Uterus (tissue), 4 donors: ENCODE results near the gene AK9. TPM values are rescaled to one million over a fixed set of nuclear protein-coding genes. Genes with fewer than 3 reads are reported as not detected.

Source experiments
- DNase-seq, 2 donors: peaks; one replicate each; pipeline ENCODE4 v3.0.0-alpha.2; 2019 to 2020
- H3K27ac ChIP-seq, 2 donors: fragments of 200-600 bp; sonication (generic); 1 replicate in 1 of 2; 2 replicates in 1 of 2; pipeline ENCODE4 v1.5.1; 2016 to 2018
- H3K27me3 ChIP-seq, 2 donors: fragments of 200-600 bp; sonication (generic); one replicate each; pipeline ENCODE4 v1.5.1; 2018 to 2019; ENCODE audit warnings: control low read depth in 1 of 2
- H3K36me3 ChIP-seq, 2 donors: fragments of 200-600 bp; sonication (generic); one replicate each; pipeline ENCODE4 v1.5.1; 2019; ENCODE audit warnings: control low read depth in 1 of 2
- H3K4me1 ChIP-seq, 2 donors: fragments of 200-600 bp; sonication (generic); one replicate each; pipeline ENCODE4 v1.5.1; 2018 to 2019; ENCODE audit warnings: control low read depth in 1 of 2
- H3K4me3 ChIP-seq, 2 donors: fragments of 200-600 bp; sonication (generic); 1 replicate in 1 of 2; 2 replicates in 1 of 2; pipeline ENCODE4 v1.5.1; 2018 to 2019; ENCODE audit warnings: mild to moderate bottlenecking in 1 of 2
- H3K9me3 ChIP-seq, 2 donors: fragments of 200-600 bp; sonication (generic); one replicate each; pipeline ENCODE4 v1.5.1; 2019; ENCODE audit warnings: control low read depth in 1 of 2
- POLR2A ChIP-seq, 2 donors: fragments of 450-650 bp; IDR thresholded peaks; one replicate each; pipeline ENCODE4 v1.6.1; 2016; ENCODE audit warnings: antibody characterized with exemption in 2 of 2, mild to moderate bottlenecking in 1 of 2, moderate library complexity in 1 of 2
- intact Hi-C: fragments of 100-400 bp; cut with DNase I; formaldehyde crosslinking; loops from one replicate; pipeline ENCODE4 v1.15.1; 2023; ENCODE audit warnings: low total_unique reads
- total RNA-seq, 4 donors: library from RNA; depleted of rRNA in 3 of 4; stranded (reverse); fragments of >200 nt in 3 of 4; gene quantifications; one replicate each; pipeline versions ENCODE4 v1.1.0 to v1.2.4, GENCODE V29; 2014 to 2023
- TF ChIP-seq, protein P1 (sequence below), 4 experiments: fragments of 200-600 bp in 2 of 4; fragments of 450-650 bp in 2 of 4; sonication (generic) in 2 of 4; IDR thresholded peaks; one replicate each; pipeline ENCODE4 v1.5.1; 2016 to 2019; ENCODE audit warnings: antibody characterized with exemption in 4 of 4, mild to moderate bottlenecking in 2 of 4, moderate library complexity in 1 of 4
- donor health status: DM: yes; HTN: yes; CAD: no.

Gene AK9
- total RNA-seq, 4 donors from 2014 or later = 12.3 to 27.9 (median 13.5) TPM

DNA sequence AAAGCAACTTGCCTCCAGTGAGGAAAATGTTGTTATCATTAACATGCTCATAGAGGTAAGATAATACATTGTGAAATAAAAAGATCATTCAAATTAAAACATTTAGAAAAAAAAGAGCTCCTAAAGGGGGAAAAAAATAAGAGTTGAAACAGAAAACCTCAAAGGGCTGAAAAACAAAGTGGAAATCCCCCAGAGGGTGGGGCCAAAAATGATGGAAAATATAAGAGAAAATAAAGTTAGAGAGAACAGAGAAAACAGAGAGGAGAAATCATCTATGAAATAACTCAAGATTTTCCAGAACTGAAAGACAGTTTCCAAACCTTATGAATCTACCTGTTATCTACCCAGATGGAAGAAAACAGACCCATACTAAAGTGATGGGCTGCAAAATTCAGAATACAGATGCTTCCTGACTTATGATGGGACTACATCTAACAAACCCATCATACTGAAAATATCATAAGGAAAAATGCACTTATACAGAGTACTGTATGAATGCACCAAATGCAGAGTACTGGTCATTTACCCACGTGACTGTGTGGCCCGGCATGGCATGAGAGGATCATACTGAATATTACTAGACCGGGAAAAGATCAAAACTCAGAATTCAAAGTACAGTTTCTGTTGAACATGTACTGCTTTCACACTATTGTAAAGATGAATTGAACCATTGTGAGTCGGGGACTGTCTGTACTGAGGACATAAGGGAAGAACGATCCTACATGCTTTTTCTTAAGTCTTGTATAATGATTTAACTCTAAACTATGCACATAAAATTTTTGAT lies 212.0 kb downstream of the AK9 start:
- Histone ChIP-seq H3K27ac (no peak overlapping the region), H3K4me3 (no peak overlapping the region), H3K36me3 (no peaks in the 10 kb centered on the region), H3K4me1 (peaks cover 0 to 9% of the 10 kb centered on the region in 2 donors), H3K9me3 (no peaks in the 10 kb centered on the region), H3K27me3 (no peaks in the 10 kb centered on the region)
- TF ChIP-seq, protein P1, sequence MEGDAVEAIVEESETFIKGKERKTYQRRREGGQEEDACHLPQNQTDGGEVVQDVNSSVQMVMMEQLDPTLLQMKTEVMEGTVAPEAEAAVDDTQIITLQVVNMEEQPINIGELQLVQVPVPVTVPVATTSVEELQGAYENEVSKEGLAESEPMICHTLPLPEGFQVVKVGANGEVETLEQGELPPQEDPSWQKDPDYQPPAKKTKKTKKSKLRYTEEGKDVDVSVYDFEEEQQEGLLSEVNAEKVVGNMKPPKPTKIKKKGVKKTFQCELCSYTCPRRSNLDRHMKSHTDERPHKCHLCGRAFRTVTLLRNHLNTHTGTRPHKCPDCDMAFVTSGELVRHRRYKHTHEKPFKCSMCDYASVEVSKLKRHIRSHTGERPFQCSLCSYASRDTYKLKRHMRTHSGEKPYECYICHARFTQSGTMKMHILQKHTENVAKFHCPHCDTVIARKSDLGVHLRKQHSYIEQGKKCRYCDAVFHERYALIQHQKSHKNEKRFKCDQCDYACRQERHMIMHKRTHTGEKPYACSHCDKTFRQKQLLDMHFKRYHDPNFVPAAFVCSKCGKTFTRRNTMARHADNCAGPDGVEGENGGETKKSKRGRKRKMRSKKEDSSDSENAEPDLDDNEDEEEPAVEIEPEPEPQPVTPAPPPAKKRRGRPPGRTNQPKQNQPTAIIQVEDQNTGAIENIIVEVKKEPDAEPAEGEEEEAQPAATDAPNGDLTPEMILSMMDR (IDR thresholded peaks at IDR 0.05) = no peak
- TF ChIP-seq POLR2A (IDR thresholded peaks at IDR 0.05) = no peak
- no peak for DNase-seq
- intact Hi-C loops = no loop called here

DNA sequence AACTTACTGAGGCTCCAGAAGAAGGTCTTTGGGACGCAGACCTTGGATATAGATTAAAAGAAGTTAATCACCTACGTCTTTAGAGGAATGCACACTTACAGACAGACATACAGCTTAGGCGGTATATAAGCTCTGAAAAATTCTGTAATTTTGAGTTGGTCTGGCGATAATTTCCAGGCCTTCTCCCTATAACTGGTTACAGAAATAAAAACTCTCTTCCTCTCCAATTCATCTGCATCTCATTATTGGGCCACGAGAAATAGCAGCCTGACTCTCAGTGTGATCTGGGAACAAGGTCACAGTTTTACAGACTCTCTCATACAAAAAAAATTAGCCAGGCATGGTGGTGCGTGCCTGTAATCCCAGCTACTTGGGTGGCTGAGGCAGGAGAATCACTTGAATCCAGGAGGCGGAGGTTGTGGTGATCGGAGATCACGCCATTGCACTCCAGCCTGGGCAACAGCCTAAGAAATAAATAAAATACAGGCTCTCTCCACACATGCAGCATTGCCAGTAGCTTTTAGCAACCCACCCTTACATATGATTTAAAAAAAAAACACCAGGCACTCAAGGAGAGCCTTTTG lies 212.7 kb downstream of the AK9 start:
- TF ChIP-seq, protein P1 (IDR thresholded peaks at IDR 0.05) = no peak
- no peaks in the 10 kb centered on the region for H3K27me3 ChIP-seq
- H3K4me1 ChIP-seq = peaks cover 0 to 9% of the 10 kb centered on the region in 2 donors
- no peak overlapping the region for H3K4me3 ChIP-seq
- intact Hi-C loops = no loop called here
- H3K27ac ChIP-seq = no peak overlapping the region
- no peaks in the 10 kb centered on the region for H3K9me3 ChIP-seq
- no peaks in the 10 kb centered on the region for H3K36me3 ChIP-seq
- no peak for DNase-seq

DNA sequence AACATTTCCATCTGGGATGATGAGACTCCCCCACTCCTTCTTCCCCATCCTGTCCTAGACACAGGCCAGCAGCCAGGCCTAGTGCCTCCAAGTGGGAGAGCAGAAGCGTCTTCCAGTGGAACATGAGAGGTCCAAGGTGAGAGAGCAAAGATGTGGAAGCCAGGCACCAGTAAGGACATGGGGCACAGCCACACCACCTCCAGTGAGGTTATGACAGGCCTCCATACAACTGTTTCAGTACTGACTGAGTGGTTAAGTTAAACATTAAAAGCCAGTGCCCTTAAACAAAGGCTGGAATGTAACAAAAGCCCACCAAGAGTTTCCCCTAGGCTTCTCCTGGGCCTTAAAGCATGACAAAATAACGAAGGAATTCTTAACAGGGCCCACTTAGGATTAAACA lies 213.3 kb downstream of the AK9 start:
- Histone ChIP-seq H3K27me3 (no peaks in the 10 kb centered on the region), H3K27ac (no peak overlapping the region), H3K9me3 (no peaks in the 10 kb centered on the region), H3K4me1 (peaks cover 0 to 9% of the 10 kb centered on the region in 2 donors), H3K36me3 (no peaks in the 10 kb centered on the region), H3K4me3 (no peak overlapping the region)
- no peak for DNase-seq
- TF ChIP-seq, protein P1 (IDR thresholded peaks at IDR 0.05) = no peak
- TF ChIP-seq POLR2A (IDR thresholded peaks at IDR 0.05) = no peak
- intact Hi-C loops = no loop called here

DNA sequence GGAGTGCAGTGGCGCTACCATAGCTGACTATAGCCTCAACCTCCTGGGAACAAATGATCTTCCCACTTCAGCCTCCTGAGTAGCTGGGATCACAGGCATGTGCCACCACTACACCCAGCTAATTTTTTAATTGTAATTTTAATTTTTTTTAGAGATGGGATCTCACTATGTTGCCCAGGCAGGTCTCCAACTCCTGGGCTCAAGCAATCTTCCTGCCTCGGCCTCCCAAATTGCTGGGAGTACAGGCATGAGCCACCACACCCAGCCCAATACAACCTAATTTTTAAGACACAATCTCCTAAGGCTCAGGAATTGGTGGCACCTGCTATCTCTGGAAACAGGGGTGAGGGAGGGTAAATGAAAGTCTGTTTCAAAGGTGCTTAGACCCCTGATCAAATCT lies 213.8 kb downstream of the AK9 start:
- H3K27ac ChIP-seq = no peak overlapping the region
- no peaks in the 10 kb centered on the region for H3K36me3 ChIP-seq
- intact Hi-C loops = no loop called here
- no peaks in the 10 kb centered on the region for H3K9me3 ChIP-seq
- DNase-seq = no peak
- no peaks in the 10 kb centered on the region for H3K27me3 ChIP-seq
- no peak overlapping the region for H3K4me3 ChIP-seq
- H3K4me1 ChIP-seq = peaks cover 0 to 9% of the 10 kb centered on the region in 2 donors
- no peak for TF ChIP-seq POLR2A (IDR thresholded peaks at IDR 0.05)
- TF ChIP-seq, protein P1 (IDR thresholded peaks at IDR 0.05) = no peak

DNA sequence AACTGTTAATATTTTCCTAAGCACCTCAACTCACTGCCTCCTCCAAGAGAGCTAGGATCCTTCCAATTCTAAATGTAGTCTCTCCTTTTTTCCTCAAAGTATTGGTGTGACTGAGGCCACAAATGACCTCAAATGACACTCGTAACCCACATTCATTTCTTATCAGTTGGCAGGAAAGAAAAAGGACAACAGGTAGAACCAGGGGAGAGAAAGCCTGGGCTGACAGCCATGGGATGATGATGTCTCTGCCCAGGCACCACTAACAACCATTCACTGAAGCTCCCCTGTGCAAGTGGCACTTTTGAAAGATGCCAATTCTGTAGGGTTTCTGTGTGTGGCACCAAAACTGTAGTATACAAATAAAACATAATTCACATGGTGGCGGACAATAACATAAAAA lies 215.4 kb downstream of the AK9 start:
- Histone ChIP-seq H3K9me3 (no peaks in the 10 kb centered on the region), H3K4me1 (no peaks in the 10 kb centered on the region), H3K27ac (no peak overlapping the region), H3K36me3 (no peaks in the 10 kb centered on the region), H3K27me3 (no peaks in the 10 kb centered on the region), H3K4me3 (no peak overlapping the region)
- no peak for DNase-seq
- intact Hi-C loops = no loop called here
- TF ChIP-seq, protein P1 (IDR thresholded peaks at IDR 0.05) = no peak
- no peak for TF ChIP-seq POLR2A (IDR thresholded peaks at IDR 0.05)
